LNCaP clone FGC (cell line): ENCODE data around the gene KLRF2.

Experiments used
- DNase-seq: peaks from one replicate; pipeline ENCODE4 v3.0.0-alpha.2; 2011; ENCODE audit warnings: low read depth
- H3K4me3 ChIP-seq: 2 replicates; pipeline ENCODE4 v1.5.1; 2011; ENCODE audit warnings: mild to moderate bottlenecking, low read depth, low read length, control low read depth
- TF ChIP-seq, protein P1 (sequence below): IDR thresholded peaks from 2 replicates; pipeline ENCODE4 v1.5.1; 2012; ENCODE audit warnings: mild to moderate bottlenecking; ENCODE audit not compliant: control insufficient read depth, insufficient read depth; ENCODE audit errors: extremely low read depth

KLRF2 gene

DNA sequence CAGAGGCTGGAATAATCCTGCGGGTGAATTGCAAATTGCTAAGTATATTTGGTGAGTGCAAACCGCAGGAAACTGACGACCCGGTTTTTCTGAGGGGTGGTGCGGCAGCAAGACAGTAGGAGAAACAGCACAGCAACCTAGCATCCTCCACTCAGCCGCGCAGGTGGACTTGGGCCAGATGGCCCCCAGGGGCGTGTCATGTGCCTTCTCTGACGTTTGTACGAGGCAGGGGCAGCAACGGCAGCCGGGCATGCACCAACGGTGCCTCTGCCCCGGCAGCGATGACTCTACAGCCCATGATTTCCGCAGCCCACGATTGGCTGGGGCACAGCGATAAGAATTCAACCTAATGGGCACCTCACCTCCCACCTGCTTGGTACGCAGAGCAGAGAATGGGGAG, 62.0 kb downstream of the KLRF2 start:
- TF ChIP-seq, protein P1, sequence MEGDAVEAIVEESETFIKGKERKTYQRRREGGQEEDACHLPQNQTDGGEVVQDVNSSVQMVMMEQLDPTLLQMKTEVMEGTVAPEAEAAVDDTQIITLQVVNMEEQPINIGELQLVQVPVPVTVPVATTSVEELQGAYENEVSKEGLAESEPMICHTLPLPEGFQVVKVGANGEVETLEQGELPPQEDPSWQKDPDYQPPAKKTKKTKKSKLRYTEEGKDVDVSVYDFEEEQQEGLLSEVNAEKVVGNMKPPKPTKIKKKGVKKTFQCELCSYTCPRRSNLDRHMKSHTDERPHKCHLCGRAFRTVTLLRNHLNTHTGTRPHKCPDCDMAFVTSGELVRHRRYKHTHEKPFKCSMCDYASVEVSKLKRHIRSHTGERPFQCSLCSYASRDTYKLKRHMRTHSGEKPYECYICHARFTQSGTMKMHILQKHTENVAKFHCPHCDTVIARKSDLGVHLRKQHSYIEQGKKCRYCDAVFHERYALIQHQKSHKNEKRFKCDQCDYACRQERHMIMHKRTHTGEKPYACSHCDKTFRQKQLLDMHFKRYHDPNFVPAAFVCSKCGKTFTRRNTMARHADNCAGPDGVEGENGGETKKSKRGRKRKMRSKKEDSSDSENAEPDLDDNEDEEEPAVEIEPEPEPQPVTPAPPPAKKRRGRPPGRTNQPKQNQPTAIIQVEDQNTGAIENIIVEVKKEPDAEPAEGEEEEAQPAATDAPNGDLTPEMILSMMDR = no peak
- no peak for DNase-seq
- H3K4me3 ChIP-seq = no peak overlapping the region

DNA sequence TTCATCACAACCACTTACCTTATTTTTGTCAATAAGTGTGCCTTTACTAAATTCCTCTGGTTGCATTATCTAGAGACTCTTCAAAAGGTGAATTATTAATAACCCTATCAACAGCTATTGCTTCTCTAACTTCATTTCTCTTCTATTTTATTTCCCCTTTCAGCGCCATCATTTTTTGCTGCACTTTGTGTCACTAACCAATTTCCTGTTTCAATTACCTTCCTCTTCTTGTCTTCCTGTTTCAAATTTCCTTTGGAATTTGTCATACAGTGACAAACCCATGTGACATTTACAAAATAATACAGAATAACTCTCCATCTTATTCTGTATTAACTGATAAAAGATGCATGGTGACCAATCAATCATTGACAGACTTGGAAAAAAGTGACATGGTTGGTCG, 63.1 kb downstream of the KLRF2 start:
- no peak overlapping the region for H3K4me3 ChIP-seq
- TF ChIP-seq, protein P1 = no peak
- no peak for DNase-seq
